GM18505 (cell line): ENCODE data around the gene SERPINB1.

ENCODE experiments used
- ATAC-seq: cut with Tn5 transposase; IDR thresholded peaks from one replicate; pipeline ENCODE4 v1.9.1; 2021; ENCODE audit not compliant: unreplicated experiment
- POLR2A ChIP-seq: IDR thresholded peaks from 4 replicates; pipeline ENCODE4 v1.6.1; 2011; ENCODE audit warnings: borderline replicate concordance; ENCODE audit not compliant: insufficient read depth, insufficient read length; ENCODE audit errors: extremely low read depth

SERPINB1 gene

GRCh38 chr6:2791450-2791974, 50.2 kb downstream of the SERPINB1 start:
- ATAC-seq, result no peak

GRCh38 chr6:2790588-2791449, 50.8 kb downstream of the SERPINB1 start:
- no peak for TF ChIP-seq POLR2A
- no peak for ATAC-seq

More at GRCh38 chr6:2791450-2791974, 50.2 kb downstream of the SERPINB1 start:
- no peak for TF ChIP-seq POLR2A

DNA sequence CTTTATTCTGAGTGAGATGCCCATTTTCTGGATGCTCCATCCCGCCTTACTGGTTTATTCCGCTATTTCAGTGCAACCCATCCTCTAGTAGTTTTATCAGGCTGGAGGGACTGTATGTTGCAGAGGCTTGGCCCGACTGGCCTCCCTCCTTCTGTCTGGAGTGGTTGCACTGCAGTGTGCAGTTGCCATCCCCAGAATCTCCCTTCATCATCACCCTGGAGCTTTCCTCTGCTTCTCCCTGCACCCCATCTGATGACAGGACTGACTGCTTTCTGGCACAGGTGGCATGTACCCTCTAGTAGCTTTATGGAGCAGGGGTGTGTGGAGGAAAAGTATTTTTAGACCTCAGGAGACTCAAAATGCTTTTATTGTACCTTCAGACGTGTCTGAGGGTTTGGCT, 55.4 kb downstream of the SERPINB1 start:
- ATAC-seq, result no peak
- no peak for TF ChIP-seq POLR2A

DNA sequence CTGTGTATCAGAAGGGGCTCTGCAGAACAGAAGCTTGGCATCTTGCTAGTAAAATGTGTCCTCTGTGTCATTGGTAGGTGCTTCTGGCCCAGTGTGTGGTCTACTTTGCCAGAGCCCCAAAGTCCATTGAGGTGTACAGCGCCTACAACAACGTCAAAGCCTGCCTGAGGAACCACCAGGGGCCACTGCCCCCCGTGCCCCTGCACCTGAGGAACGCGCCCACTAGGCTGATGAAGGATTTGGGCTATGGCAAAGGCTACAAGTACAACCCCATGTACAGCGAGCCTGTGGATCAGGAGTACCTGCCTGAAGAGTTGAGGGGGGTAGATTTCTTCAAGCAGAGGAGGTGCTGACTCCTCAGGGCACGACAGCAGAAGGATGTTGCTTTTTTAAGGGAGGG, 56.7 kb downstream of the SERPINB1 start:
- TF ChIP-seq POLR2A, result no peak
- ATAC-seq, result no peak

GRCh38 chr6:2784061-2784460, 57.6 kb downstream of the SERPINB1 start:
- ATAC-seq, result no peak
- no peak for TF ChIP-seq POLR2A

DNA sequence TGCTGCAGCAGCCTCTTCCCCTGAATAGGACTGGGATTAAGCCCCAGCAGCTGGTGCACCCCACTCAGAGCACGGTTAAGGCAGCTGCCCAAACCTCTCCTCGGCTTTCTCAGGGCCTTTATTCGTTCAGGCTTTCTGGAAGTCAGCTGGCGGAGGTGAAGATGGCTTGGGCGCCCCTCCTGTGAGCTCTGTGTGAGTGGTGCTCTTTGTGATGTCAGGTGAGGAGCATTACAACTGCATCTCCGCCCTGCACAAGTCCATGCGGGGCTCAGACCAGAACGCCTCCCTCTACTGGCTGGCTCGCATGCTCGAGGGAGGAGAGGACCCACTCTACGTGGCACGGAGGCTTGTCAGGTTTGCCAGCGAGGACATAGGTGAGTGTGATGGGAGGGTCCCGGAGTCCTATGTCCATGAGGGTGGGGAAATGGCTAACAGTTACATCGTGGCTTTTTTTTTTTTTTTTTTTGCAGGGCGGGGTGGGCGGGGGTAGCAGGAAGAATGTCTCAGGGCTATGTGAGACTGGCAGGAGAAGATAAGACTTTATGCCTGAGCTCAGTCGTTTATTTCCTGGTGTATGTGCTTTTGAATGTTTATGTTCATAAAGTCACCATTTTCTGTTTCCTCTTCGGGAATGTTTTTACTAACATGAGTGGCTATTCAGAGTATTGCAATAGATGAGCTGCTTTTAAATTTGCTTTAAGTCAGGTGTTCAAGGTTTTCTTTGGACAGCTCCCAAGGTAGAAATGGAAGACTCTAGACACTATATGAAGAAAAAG, 58.3 kb downstream of the SERPINB1 start:
- no peak for TF ChIP-seq POLR2A
- ATAC-seq, result no peak

DNA sequence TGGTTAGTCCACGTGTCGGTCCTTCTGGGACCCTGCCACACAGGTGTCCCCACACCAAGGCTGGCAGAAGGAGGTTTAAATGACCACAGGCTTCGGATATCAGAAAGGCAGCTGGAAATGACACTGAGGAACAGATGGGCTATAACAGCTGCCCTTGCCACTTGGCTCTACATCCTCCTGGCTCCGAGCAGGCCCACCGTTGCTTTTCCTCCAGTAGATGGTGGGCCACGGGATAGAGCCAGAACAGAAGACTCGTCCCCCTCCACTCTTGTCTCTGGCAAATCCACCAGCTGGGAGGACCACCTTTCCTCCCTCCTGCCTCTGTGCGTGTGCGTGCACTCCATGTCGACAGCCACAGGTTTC, 58.9 kb downstream of the SERPINB1 start:
- ATAC-seq, result no peak

DNA sequence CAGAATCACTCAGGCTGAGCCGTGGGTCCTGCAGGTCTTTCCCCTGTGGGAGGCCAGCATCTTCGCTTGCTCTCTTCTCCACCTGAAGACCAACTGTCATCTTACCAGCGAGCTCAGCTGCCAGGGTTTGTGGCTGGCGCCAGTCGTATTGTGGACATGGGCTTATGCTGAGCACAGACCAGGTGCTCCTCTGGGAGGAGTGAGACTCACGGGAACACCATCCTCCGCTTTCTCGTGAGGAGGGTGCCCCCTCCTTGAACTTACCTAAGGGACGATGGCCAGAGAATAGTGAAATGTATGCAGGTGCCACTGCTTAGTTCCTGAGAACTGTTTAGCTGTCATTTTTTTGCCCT, 59.3 kb downstream of the SERPINB1 start:
- TF ChIP-seq POLR2A, result no peak

More for the DNA sequence above, 58.9 kb downstream of the SERPINB1 start:
- no peak for TF ChIP-seq POLR2A

More for the DNA sequence above, 59.3 kb downstream of the SERPINB1 start:
- no peak for ATAC-seq
